22Rv1 (cell line): ENCODE data around the gene CELF2.

Source experiments
- CTCF ChIP-seq: fragments of 450-650 bp; IDR thresholded peaks from 2 replicates; pipeline ENCODE4 v1.5.1; 2017; ENCODE audit warnings: mild to moderate bottlenecking
- ZFX ChIP-seq: fragments of 450-650 bp; IDR thresholded peaks from 2 replicates; pipeline ENCODE4 v1.6.1; 2017; ENCODE audit warnings: antibody characterized with exemption, borderline replicate concordance

- TF ChIP-seq CTCF, result no peak
- TF ChIP-seq ZFX, result no peak
These were observed 125.1 kb downstream of the CELF2 start for GRCh38 chr10:11142777-11143176.
